HCT116 (cell line): ENCODE results near the gene VPS39. TPM values are rescaled to one million over a fixed set of nuclear protein-coding genes. Genes with fewer than 3 reads are reported as not detected.
"Not testable (repeated sequence)": the region's sequence is repeated elsewhere in the genome, so short reads cannot be mapped to it uniquely, and the experiment has no call there.

Experiments used
- ATAC-seq: fragments of 200-7000 bp; cut with Tn5 transposase; 2 replicates; pipeline ENCODE4 v1.9.1; 2020; ENCODE audit warnings: mild to moderate bottlenecking, moderate library complexity
- BruUV-seq: library from RNA; stranded (reverse); fragments of 400-500 nt; replicated peaks from 2 replicates; lab custom pipeline; 2021; lab: Mats Ljungman, UMichigan
- CTCF ChIA-PET: fragments of 300-600 bp; sonication (Branson Sonifier 250); formaldehyde crosslinking; loops from one replicate; lab custom pipeline; 2021; ENCODE audit warnings: antibody characterized with exemption; lab: Charles Lee
- POLR2A ChIA-PET: fragments of 300-600, 350-600 bp; sonication (Branson Sonifier 250); formaldehyde crosslinking; loops from one replicate; lab custom pipeline; 2021; ENCODE audit warnings: antibody characterized with exemption; lab: Charles Lee
- RAD21 ChIA-PET, 2 experiments: fragments of 300-600 bp; sonication (Branson Sonifier 250); formaldehyde crosslinking; loops; one replicate each; lab custom pipeline; 2023; ENCODE audit warnings: low total read pairs in 2 of 2; ENCODE audit not compliant: uncharacterized antibody in 2 of 2, unreplicated experiment in 2 of 2, low non-redundant PET in 1 of 2; lab: Charles Lee
- DNase-seq: peaks from one replicate; pipeline ENCODE4 v3.0.0-alpha.2; 2010; ENCODE audit warnings: low read depth, low spot score
- H2AFZ ChIP-seq: fragments of 200-600 bp; shearing (Covaris generic), sonication (generic); 2 replicates; pipeline ENCODE4 v1.6.1; 2017; ENCODE audit warnings: low read depth, mixed run types, mixed read lengths, antibody characterized with exemption, low read length; ENCODE audit not compliant: poor library complexity, severe bottlenecking
- H3K27ac ChIP-seq: 2 replicates; pipeline ENCODE4 v1.5.1; 2012; ENCODE audit warnings: low read depth, low read length
- H3K27me3 ChIP-seq: fragments of 200-600 bp; sonication (generic); 2 replicates; pipeline ENCODE4 v1.6.1; 2016; ENCODE audit warnings: mixed run types, low read length, mixed read lengths; ENCODE audit not compliant: insufficient read depth
- H3K36me3 ChIP-seq, 2 experiments: fragments of 200-500 bp in 1 of 2; fragments of 200-600 bp in 1 of 2; sonication (Bioruptor generic) in 1 of 2; sonication (generic) in 1 of 2; 2 replicates each; pipeline versions ENCODE4 v1.5.1 to v1.6.1; 2014 to 2016; ENCODE audit warnings: low read length in 2 of 2, inconsistent platforms in 1 of 2, mixed read lengths in 1 of 2, mixed run types in 1 of 2; ENCODE audit not compliant: insufficient read depth in 2 of 2, control insufficient read depth in 1 of 2
- H3K4me1 ChIP-seq, 2 experiments: fragments of 200-600 bp in 1 of 2; sonication (generic) in 1 of 2; 2 replicates each; pipeline versions ENCODE4 v1.5.1 to v1.6.1; 2012 to 2017; ENCODE audit warnings: low read length in 2 of 2, inconsistent platforms in 1 of 2, mild to moderate bottlenecking in 1 of 2, mixed read lengths in 1 of 2, mixed run types in 1 of 2, moderate library complexity in 1 of 2; ENCODE audit not compliant: insufficient read depth in 2 of 2, control insufficient read depth in 1 of 2
- H3K4me2 ChIP-seq: fragments of 200-600 bp; sonication (generic); 2 replicates; pipeline ENCODE4 v1.6.1; 2017; ENCODE audit warnings: mixed run types, low read length, mixed read lengths
- H3K4me3 ChIP-seq, 2 experiments: fragments of 200-600 bp in 1 of 2; sonication (generic) in 1 of 2; replicated peaks in 1 of 2; 2 replicates each; pipeline ENCODE4 v1.5.1; 2011 to 2016; ENCODE audit warnings: low read length in 2 of 2, control low read depth in 1 of 2, low read depth in 1 of 2, mild to moderate bottlenecking in 1 of 2, mixed read lengths in 1 of 2, mixed run types in 1 of 2
- H3K79me2 ChIP-seq: fragments of 200-600 bp; sonication (generic); 2 replicates; pipeline ENCODE4 v1.6.1; 2017; ENCODE audit warnings: mild to moderate bottlenecking, mixed run types, low read length, moderate library complexity, mixed read lengths; ENCODE audit not compliant: insufficient read depth
- H3K9ac ChIP-seq: fragments of 200-600 bp; sonication (generic); 2 replicates; pipeline ENCODE4 v1.6.1; 2016; ENCODE audit warnings: low read length, mixed read lengths
- H3K9me2 ChIP-seq: fragments of 200-600 bp; sonication (generic), shearing (Covaris generic); 2 replicates; pipeline ENCODE4 v1.6.1; 2017; ENCODE audit warnings: mixed run types, mild to moderate bottlenecking, moderate library complexity; ENCODE audit not compliant: insufficient read depth
- H3K9me3 ChIP-seq, 2 experiments: fragments of 200-500 bp in 1 of 2; fragments of 200-600 bp in 1 of 2; sonication (Bioruptor generic) in 1 of 2; sonication (generic) in 1 of 2; 2 replicates each; pipeline ENCODE4 v1.6.1; 2014 to 2017; ENCODE audit warnings: low read length in 2 of 2, mixed read lengths in 2 of 2, inconsistent platforms in 1 of 2, low read depth in 1 of 2, mild to moderate bottlenecking in 1 of 2, mixed run types in 1 of 2, moderate library complexity in 1 of 2; ENCODE audit not compliant: control insufficient read depth in 1 of 2, insufficient read depth in 1 of 2
- H4K20me1 ChIP-seq: fragments of 200-600 bp; sonication (generic), shearing (Covaris generic); 2 replicates; pipeline ENCODE4 v1.6.1; 2017; ENCODE audit warnings: mixed run types, mild to moderate bottlenecking, moderate library complexity; ENCODE audit not compliant: insufficient read depth
- ATF3 ChIP-seq: IDR thresholded peaks from 2 replicates; pipeline ENCODE4 v1.6.1; 2012
- CEBPB ChIP-seq: IDR thresholded peaks from 2 replicates; pipeline ENCODE4 v1.6.1; 2012; ENCODE audit warnings: low read depth
- EGR1 ChIP-seq: IDR thresholded peaks from 2 replicates; pipeline ENCODE4 v1.6.1; 2012; ENCODE audit warnings: low read depth
- ELF1 ChIP-seq: IDR thresholded peaks from 2 replicates; pipeline ENCODE4 v1.6.1; 2012; ENCODE audit warnings: low read depth, borderline replicate concordance
- EZH2 ChIP-seq: fragments of 200-600 bp; sonication (generic); IDR thresholded peaks from 2 replicates; pipeline ENCODE4 v1.6.1; 2017; ENCODE audit warnings: antibody characterized with exemption, mixed run types
- EZH2phosphoT487 ChIP-seq: fragments of 200-600 bp; IDR thresholded peaks from 2 replicates; pipeline ENCODE4 v1.6.1; 2018; ENCODE audit warnings: antibody characterized with exemption, borderline replicate concordance
- FOSL1 ChIP-seq: IDR thresholded peaks from 2 replicates; pipeline ENCODE4 v1.6.1; 2012; ENCODE audit warnings: low read depth
- JUND ChIP-seq: IDR thresholded peaks from 2 replicates; pipeline ENCODE4 v1.6.1; 2012
- MAX ChIP-seq: IDR thresholded peaks from 2 replicates; pipeline ENCODE4 v1.6.1; 2012
- POLR2A ChIP-seq: IDR thresholded peaks from 2 replicates; pipeline ENCODE4 v1.7.0; 2011; ENCODE audit warnings: borderline replicate concordance; ENCODE audit not compliant: insufficient read depth, insufficient read length; ENCODE audit errors: extremely low read depth
- RAD21 ChIP-seq: IDR thresholded peaks from 2 replicates; pipeline ENCODE4 v1.6.1; 2012; ENCODE audit warnings: low read depth, mild to moderate bottlenecking
- SP1 ChIP-seq: IDR thresholded peaks from 2 replicates; pipeline ENCODE4 v1.6.1; 2012; ENCODE audit warnings: low read depth
- TCF7L2 ChIP-seq: IDR thresholded peaks from 2 replicates; pipeline ENCODE4 v1.7.0; 2011; ENCODE audit warnings: borderline replicate concordance, inconsistent platforms; ENCODE audit not compliant: insufficient read depth, insufficient read length; ENCODE audit errors: extremely low read depth
- YY1 ChIP-seq: IDR thresholded peaks from 2 replicates; pipeline ENCODE4 v1.6.1; 2011; ENCODE audit warnings: low read length, low read depth, moderate library complexity, mild to moderate bottlenecking; ENCODE audit not compliant: insufficient replicate concordance; ENCODE audit errors: extremely low read depth
- ZBTB33 ChIP-seq: IDR thresholded peaks from 2 replicates; pipeline ENCODE4 v1.6.1; 2011; ENCODE audit warnings: mild to moderate bottlenecking, low read length, moderate library complexity; ENCODE audit not compliant: insufficient replicate concordance; ENCODE audit errors: extremely low read depth
- ZFX ChIP-seq: fragments of 450-650 bp; IDR thresholded peaks from 2 replicates; pipeline ENCODE4 v1.6.1; 2017
- ZNF274 ChIP-seq: fragments of 200-500 bp; sonication (Bioruptor generic); IDR thresholded peaks from 2 replicates; pipeline ENCODE4 v1.6.1; 2014; ENCODE audit warnings: mild to moderate bottlenecking, low read depth, low read length, inconsistent platforms
- intact Hi-C: fragments of 100-400 bp; cut with micrococcal nuclease; formaldehyde crosslinking; loops from 2 replicates; pipeline ENCODE4 v1.10.0; 2022
- total RNA-seq: library from RNA; stranded (reverse); gene quantifications from one replicate; pipeline ENCODE4 v1.2.1, GENCODE V29; 2021; ENCODE audit not compliant: unreplicated experiment

The VPS39 gene
- total RNA-seq, 1 experiment from 2014 or later, result 40.1 TPM

- H3K4me2 ChIP-seq, result no peak overlapping the region
- CTCF ChIA-PET, result no interaction called here
- H2AFZ ChIP-seq, result no peak overlapping the region
- no peak overlapping the region for H3K9ac ChIP-seq
- H3K27ac ChIP-seq, result no peak overlapping the region
- H4K20me1 ChIP-seq, result no peaks in the 10 kb centered on the region
- H3K9me2 ChIP-seq, result no peaks in the 10 kb centered on the region
- intact Hi-C loops, result no loop called here
- no TSS peak for BruUV-seq
- no peaks in the 10 kb centered on the region for H3K9me3 ChIP-seq
- ATAC-seq, result no peak
- H3K36me3 ChIP-seq, result peaks cover 13 to 26% of the 10 kb centered on the region in 2 experiments; a peak in 3 of 4 replicates
- TF ChIP-seq ELF1, result no peak
- no peak for TF ChIP-seq JUND
- TF ChIP-seq EZH2phosphoT487, result no peak
- TF ChIP-seq MAX, result no peak
- no peak for TF ChIP-seq ZFX
- TF ChIP-seq EZH2, result no peak
- no peak for TF ChIP-seq RAD21
- no peak for TF ChIP-seq ZBTB33
- TF ChIP-seq CEBPB, result no peak
- no peak for TF ChIP-seq ZNF274
- no peak for TF ChIP-seq EGR1
- TF ChIP-seq TCF7L2, result no peak
- TF ChIP-seq POLR2A, result no peak
- TF ChIP-seq SP1, result no peak
- TF ChIP-seq FOSL1, result no peak
- TF ChIP-seq YY1, result no peak
- TF ChIP-seq ATF3, result no peak
- POLR2A ChIA-PET, result no interaction called here
- no peak overlapping the region for H3K4me3 ChIP-seq
- H3K4me1 ChIP-seq, result no peaks in the 10 kb centered on the region
- H3K79me2 ChIP-seq, result no peaks in the 10 kb centered on the region
- RAD21 ChIA-PET, result no interaction called here
- DNase-seq, result no peak
- no peaks in the 10 kb centered on the region for H3K27me3 ChIP-seq
Observed at GRCh38 chr15:42231088-42231487, 23.0 kb upstream of the VPS39 start.

- CTCF ChIA-PET, DNase-seq, BruUV-seq, H3K9me3 ChIP-seq, H2AFZ ChIP-seq, H3K27me3 ChIP-seq, intact Hi-C loops, ATAC-seq, H3K9me2 ChIP-seq, H3K79me2 ChIP-seq, H3K27ac ChIP-seq, H3K4me1 ChIP-seq, H3K4me3 ChIP-seq, H3K4me2 ChIP-seq, POLR2A ChIA-PET, H3K9ac ChIP-seq, H4K20me1 ChIP-seq, RAD21 ChIA-PET: not testable (repeated sequence)
- H3K36me3 ChIP-seq, result peaks cover 25 to 26% of the 10 kb centered on the region in 2 experiments; a peak in 3 of 4 replicates
Observed at GRCh38 chr15:42228981-42229380, 20.9 kb upstream of the VPS39 start.
